ENCODE results near the gene WNT9B. TPM values are rescaled to one million over a fixed set of nuclear protein-coding genes. Genes with fewer than 3 reads are reported as not detected.

The WNT9B gene
- total RNA-seq (2014; rRNA removed; shearing (Covaris generic)) = 0.48 and 0.83 TPM in 2 replicates

GRCh38 chr17:46851029-46851741, at the start of gene WNT9B:
TSS of gene WNT9B (plus strand) at chr17:46851583. CDS start at chr17:46851639, 56 bp downstream.
- Histone ChIP-seq H3K4me3 (ENCODE audit: insufficient read depth, low read depth, low read length) (peak within 1 kb of the TSS; percentile 57), H3K36me3 (replicated peaks; ENCODE audit: control insufficient read depth, insufficient read depth, low read length) (no peaks in the 10 kb centered on the region), H3K27me3 (ENCODE audit: control insufficient read depth, insufficient read depth, low read length) (peaks cover 42% of the 10 kb centered on the region)
- DNase-seq = peak; percentile 98

- no peak overlapping the region for H3K4me3 ChIP-seq (ENCODE audit: insufficient read depth, low read depth, low read length)
- no peaks in the 10 kb centered on the region for H3K27me3 ChIP-seq (ENCODE audit: control insufficient read depth, insufficient read depth, low read length)
- DNase-seq = no peak
- H3K36me3 ChIP-seq (replicated peaks; ENCODE audit: control insufficient read depth, insufficient read depth, low read length) = no peaks in the 10 kb centered on the region
Observed at GRCh38 chr17:46802800-46803199, 48.6 kb upstream of the WNT9B start.

- no peak for DNase-seq
- Histone ChIP-seq H3K27me3 (ENCODE audit: control insufficient read depth, insufficient read depth, low read length) (no peaks in the 10 kb centered on the region), H3K4me3 (ENCODE audit: insufficient read depth, low read depth, low read length) (no peak overlapping the region), H3K36me3 (replicated peaks; ENCODE audit: control insufficient read depth, insufficient read depth, low read length) (no peaks in the 10 kb centered on the region)
Observed at GRCh38 chr17:46803544-46803943, 47.8 kb upstream of the WNT9B start.

- DNase-seq = no peak
- Histone ChIP-seq H3K27me3 (ENCODE audit: control insufficient read depth, insufficient read depth, low read length) (no peaks in the 10 kb centered on the region), H3K36me3 (replicated peaks; ENCODE audit: control insufficient read depth, insufficient read depth, low read length) (no peaks in the 10 kb centered on the region)
Observed at GRCh38 chr17:46805771-46806170, 45.6 kb upstream of the WNT9B start.

GRCh38 chr17:46809110-46809571, 42.2 kb upstream of the WNT9B start:
- Histone ChIP-seq H3K36me3 (replicated peaks; ENCODE audit: control insufficient read depth, insufficient read depth, low read length) (no peaks in the 10 kb centered on the region), H3K4me3 (ENCODE audit: insufficient read depth, low read depth, low read length) (no peak overlapping the region), H3K27me3 (ENCODE audit: control insufficient read depth, insufficient read depth, low read length) (no peaks in the 10 kb centered on the region; the same call in 1 of the 2 replicates)
- DNase-seq = peak; percentile 86

More at GRCh38 chr17:46805771-46806170, 45.6 kb upstream of the WNT9B start:
- H3K4me3 ChIP-seq (ENCODE audit: insufficient read depth, low read depth, low read length) = no peak overlapping the region

GRCh38 chr17:46810837-46811236, 40.5 kb upstream of the WNT9B start:
- no peak overlapping the region for H3K4me3 ChIP-seq (ENCODE audit: insufficient read depth, low read depth, low read length)
- DNase-seq = no peak
- no peaks in the 10 kb centered on the region for H3K36me3 ChIP-seq (replicated peaks; ENCODE audit: control insufficient read depth, insufficient read depth, low read length)
- no peaks in the 10 kb centered on the region; the same call in 1 of the 2 replicates for H3K27me3 ChIP-seq (ENCODE audit: control insufficient read depth, insufficient read depth, low read length)

GRCh38 chr17:46811978-46812583, 39.3 kb upstream of the WNT9B start:
- Histone ChIP-seq H3K27me3 (ENCODE audit: control insufficient read depth, insufficient read depth, low read length) (peaks cover 5% of the 10 kb centered on the region), H3K4me3 (ENCODE audit: insufficient read depth, low read depth, low read length) (no peak overlapping the region), H3K36me3 (replicated peaks; ENCODE audit: control insufficient read depth, insufficient read depth, low read length) (no peaks in the 10 kb centered on the region)
- DNase-seq = peak; percentile 60

- peaks cover 11% of the 10 kb centered on the region for H3K27me3 ChIP-seq (ENCODE audit: control insufficient read depth, insufficient read depth, low read length)
- H3K36me3 ChIP-seq (replicated peaks; ENCODE audit: control insufficient read depth, insufficient read depth, low read length) = no peaks in the 10 kb centered on the region
- H3K4me3 ChIP-seq (ENCODE audit: insufficient read depth, low read depth, low read length) = no peak overlapping the region
- no peak for DNase-seq
Observed at GRCh38 chr17:46812624-46813318, 38.6 kb upstream of the WNT9B start.

GRCh38 chr17:46813920-46814319, 37.5 kb upstream of the WNT9B start:
- Histone ChIP-seq H3K4me3 (ENCODE audit: insufficient read depth, low read depth, low read length) (no peak overlapping the region), H3K36me3 (replicated peaks; ENCODE audit: control insufficient read depth, insufficient read depth, low read length) (no peaks in the 10 kb centered on the region), H3K27me3 (ENCODE audit: control insufficient read depth, insufficient read depth, low read length) (peaks cover 16% of the 10 kb centered on the region)
- DNase-seq = no peak

- no peak for DNase-seq
- peaks cover 18% of the 10 kb centered on the region for H3K27me3 ChIP-seq (ENCODE audit: control insufficient read depth, insufficient read depth, low read length)
- no peak overlapping the region for H3K4me3 ChIP-seq (ENCODE audit: insufficient read depth, low read depth, low read length)
- H3K36me3 ChIP-seq (replicated peaks; ENCODE audit: control insufficient read depth, insufficient read depth, low read length) = no peaks in the 10 kb centered on the region
Observed at GRCh38 chr17:46814446-46814845, 36.9 kb upstream of the WNT9B start.

- H3K4me3 ChIP-seq (ENCODE audit: insufficient read depth, low read depth, low read length) = no peak overlapping the region
- H3K36me3 ChIP-seq (replicated peaks; ENCODE audit: control insufficient read depth, insufficient read depth, low read length) = no peaks in the 10 kb centered on the region
- DNase-seq = no peak
- peaks cover 28% of the 10 kb centered on the region for H3K27me3 ChIP-seq (ENCODE audit: control insufficient read depth, insufficient read depth, low read length)
Observed at GRCh38 chr17:46815474-46816353, 35.7 kb upstream of the WNT9B start.

- Histone ChIP-seq H3K27me3 (ENCODE audit: control insufficient read depth, insufficient read depth, low read length) (peaks cover 35% of the 10 kb centered on the region), H3K36me3 (replicated peaks; ENCODE audit: control insufficient read depth, insufficient read depth, low read length) (no peaks in the 10 kb centered on the region), H3K4me3 (ENCODE audit: insufficient read depth, low read depth, low read length) (peak overlapping the region; percentile 66)
- peak; percentile 69 for DNase-seq
Observed at GRCh38 chr17:46817151-46817900, 34.1 kb upstream of the WNT9B start.

GRCh38 chr17:46817901-46818209, 33.5 kb upstream of the WNT9B start:
- H3K27me3 ChIP-seq (ENCODE audit: control insufficient read depth, insufficient read depth, low read length) = peaks cover 35% of the 10 kb centered on the region
- no peaks in the 10 kb centered on the region for H3K36me3 ChIP-seq (replicated peaks; ENCODE audit: control insufficient read depth, insufficient read depth, low read length)
- H3K4me3 ChIP-seq (ENCODE audit: insufficient read depth, low read depth, low read length) = peak overlapping the region; percentile 66
- no peak for DNase-seq
